SK-N-SH treated with all-trans-retinoic acid at 6 μM for 48 hours (cell line): ENCODE results near the gene PSMF1.

Experiments
- ATAC-seq: fragments of 200-7000 bp; cut with Tn5 transposase; 3 replicates; pipeline ENCODE4 v1.9.1; 2020; ENCODE audit warnings: mild to moderate bottlenecking, moderate library complexity
- ARNTL ChIP-seq: fragments of 450-650 bp; formaldehyde crosslinking; IDR thresholded peaks from 2 replicates; pipeline ENCODE4 v1.5.0; 2020; ENCODE audit warnings: low read depth, mild to moderate bottlenecking, moderate library complexity, borderline replicate concordance
- BACH2 ChIP-seq: fragments of 250-450 bp; sonication (Bioruptor Pico); IDR thresholded peaks from 2 replicates; pipeline ENCODE4 v1.9.0; 2021; ENCODE audit warnings: mild to moderate bottlenecking, borderline replicate concordance
- CREB5 ChIP-seq: fragments of 250-450 bp; sonication (Bioruptor Pico); IDR thresholded peaks from 2 replicates; pipeline ENCODE4 v1.5.1; 2020; ENCODE audit warnings: low read depth, mild to moderate bottlenecking, moderate library complexity
- CSDC2 ChIP-seq: fragments of 250-450 bp; sonication (Bioruptor Pico); IDR thresholded peaks from 2 replicates; pipeline ENCODE4 v1.5.0; 2020; ENCODE audit warnings: mild to moderate bottlenecking, moderate library complexity
- GLIS3 ChIP-seq: fragments of 250-450 bp; sonication (Bioruptor Pico); IDR thresholded peaks from 2 replicates; pipeline ENCODE4 v1.5.0; 2020; ENCODE audit warnings: mild to moderate bottlenecking, moderate library complexity
- ISL1 ChIP-seq: fragments of 250-450 bp; sonication (Bioruptor Pico); IDR thresholded peaks from 2 replicates; pipeline ENCODE4 v2.1.2; 2022; ENCODE audit warnings: mild to moderate bottlenecking, moderate library complexity
- OSR1 ChIP-seq: fragments of 250-450 bp; sonication (Bioruptor Pico); IDR thresholded peaks from 2 replicates; pipeline ENCODE4 v1.8.0; 2022; ENCODE audit warnings: moderate library complexity, mild to moderate bottlenecking, inconsistent platforms
- PATZ1 ChIP-seq: fragments of 250-450 bp; sonication (Bioruptor Pico); IDR thresholded peaks from 2 replicates; pipeline ENCODE4 v1.8.0; 2020; ENCODE audit warnings: mild to moderate bottlenecking, moderate library complexity, borderline replicate concordance
- POU6F1 ChIP-seq: fragments of 250-450 bp; sonication (Bioruptor Pico); IDR thresholded peaks from 2 replicates; pipeline ENCODE4 v1.8.0; 2021; ENCODE audit warnings: low read depth, mild to moderate bottlenecking, moderate library complexity, borderline replicate concordance
- PPARA ChIP-seq: fragments of 250-450 bp; sonication (Bioruptor Pico); IDR thresholded peaks from 2 replicates; pipeline ENCODE4 v1.5.0; 2020; ENCODE audit warnings: mild to moderate bottlenecking, borderline replicate concordance
- RARB ChIP-seq: fragments of 250-450 bp; sonication (Bioruptor Pico); IDR thresholded peaks from 2 replicates; pipeline ENCODE4 v1.8.0; 2021; ENCODE audit warnings: mild to moderate bottlenecking, moderate library complexity
- SNAI2 ChIP-seq: fragments of 250-450 bp; sonication (Bioruptor Pico); IDR thresholded peaks from 2 replicates; pipeline ENCODE4 v1.5.0; 2020; ENCODE audit warnings: mild to moderate bottlenecking, moderate library complexity
- TCF4 ChIP-seq: fragments of 250-450 bp; sonication (Bioruptor Pico); IDR thresholded peaks from 2 replicates; pipeline ENCODE4 v1.8.0; 2021; ENCODE audit warnings: mild to moderate bottlenecking, moderate library complexity, borderline replicate concordance
- TOX ChIP-seq: fragments of 250-450 bp; sonication (Bioruptor Pico); IDR thresholded peaks from 2 replicates; pipeline ENCODE4 v1.8.0; 2021; ENCODE audit warnings: mild to moderate bottlenecking, moderate library complexity, borderline replicate concordance
- TSHZ2 ChIP-seq: fragments of 250-450 bp; sonication (Bioruptor Pico); IDR thresholded peaks from 2 replicates; pipeline ENCODE4 v1.5.0; 2020; ENCODE audit warnings: mild to moderate bottlenecking, moderate library complexity
- ZC3H10 ChIP-seq: fragments of 250-450 bp; sonication (Bioruptor Pico); IDR thresholded peaks from 2 replicates; pipeline ENCODE4 v1.5.1; 2021; ENCODE audit warnings: mild to moderate bottlenecking, moderate library complexity
- ZFP3 ChIP-seq: fragments of 250-450 bp; sonication (Bioruptor Pico); IDR thresholded peaks from 2 replicates; pipeline ENCODE4 v1.5.0; 2020; ENCODE audit warnings: mild to moderate bottlenecking, moderate library complexity
- ZFP30 ChIP-seq: fragments of 450-650 bp; formaldehyde crosslinking; IDR thresholded peaks from 2 replicates; pipeline ENCODE4 v1.5.0; 2022; ENCODE audit warnings: mild to moderate bottlenecking, moderate library complexity
- ZNF565 ChIP-seq: fragments of 450-650 bp; formaldehyde crosslinking; conservative IDR thresholded peaks from 2 replicates; pipeline ENCODE4 v1.5.0; 2020; ENCODE audit warnings: low read depth, mild to moderate bottlenecking, moderate library complexity
- ZNF70 ChIP-seq: fragments of 450-650 bp; formaldehyde crosslinking; IDR thresholded peaks from 2 replicates; pipeline ENCODE4 v1.5.0; 2020; ENCODE audit warnings: mild to moderate bottlenecking, moderate library complexity
- ZNF8 ChIP-seq: fragments of 450-650 bp; formaldehyde crosslinking; IDR thresholded peaks from 2 replicates; pipeline ENCODE4 v1.5.0; 2020; ENCODE audit warnings: mild to moderate bottlenecking, moderate library complexity

The PSMF1 gene

GRCh38 chr20:1118004-1118335 is 432 bp upstream of the PSMF1 start:
- no peak for TF ChIP-seq PATZ1 (CRISPR knock-in tag)
- no peak for TF ChIP-seq PPARA (CRISPR knock-in tag)
- TF ChIP-seq ARNTL, result no peak
- TF ChIP-seq GLIS3 (CRISPR knock-in tag), result no peak
- TF ChIP-seq CSDC2, result no peak
- no peak for TF ChIP-seq ZNF70 (CRISPR knock-in tag)
- TF ChIP-seq CREB5, result no peak
- no peak for TF ChIP-seq ZNF8
- no peak for TF ChIP-seq ISL1 (CRISPR knock-in tag)
- no peak for TF ChIP-seq OSR1 (CRISPR knock-in tag)
- TF ChIP-seq ZFP30 (CRISPR knock-in tag), result no peak
- TF ChIP-seq POU6F1, result no peak
- no peak for TF ChIP-seq TSHZ2
- no peak for TF ChIP-seq BACH2
- no peak for TF ChIP-seq SNAI2 (CRISPR knock-in tag)
- no peak for TF ChIP-seq ZNF565
- TF ChIP-seq ZC3H10 (CRISPR knock-in tag), result no peak
- TF ChIP-seq TCF4, result no peak
- ATAC-seq, result no peak

GRCh38 chr20:1119128-1119505 is 715 bp downstream of the PSMF1 start:
- peak; percentile 11; the same call in 2 of the 3 replicates for ATAC-seq
- TF ChIP-seq ZFP3 (CRISPR knock-in tag) (no peak), POU6F1 (no peak), ZNF8 (no peak), GLIS3 (CRISPR knock-in tag) (no peak), CSDC2 (no peak), TCF4 (no peak), BACH2 (no peak), TOX (CRISPR knock-in tag) (no peak), SNAI2 (CRISPR knock-in tag) (no peak), ZNF70 (CRISPR knock-in tag) (no peak), TSHZ2 (no peak), RARB (CRISPR knock-in tag) (no peak), ARNTL (no peak), PPARA (CRISPR knock-in tag) (no peak), ZC3H10 (CRISPR knock-in tag) (no peak), OSR1 (CRISPR knock-in tag) (no peak)
- TF ChIP-seq, all 23 proteins: peak for 0
